ENCODE data around the gene OLFML2A. TPM values are rescaled to one million over a fixed set of nuclear protein-coding genes. Genes with fewer than 3 reads are reported as not detected.
A peak's percentile ranks its signal among the peaks of the same experiment; 100 is the strongest.

Gene OLFML2A
- total and polyA plus RNA-seq, 2 of the 13 experiments (the other 11 are each of a cell fraction or from before 2014, with no cell fraction given): 0.01 to 0.02 TPM

DNA sequence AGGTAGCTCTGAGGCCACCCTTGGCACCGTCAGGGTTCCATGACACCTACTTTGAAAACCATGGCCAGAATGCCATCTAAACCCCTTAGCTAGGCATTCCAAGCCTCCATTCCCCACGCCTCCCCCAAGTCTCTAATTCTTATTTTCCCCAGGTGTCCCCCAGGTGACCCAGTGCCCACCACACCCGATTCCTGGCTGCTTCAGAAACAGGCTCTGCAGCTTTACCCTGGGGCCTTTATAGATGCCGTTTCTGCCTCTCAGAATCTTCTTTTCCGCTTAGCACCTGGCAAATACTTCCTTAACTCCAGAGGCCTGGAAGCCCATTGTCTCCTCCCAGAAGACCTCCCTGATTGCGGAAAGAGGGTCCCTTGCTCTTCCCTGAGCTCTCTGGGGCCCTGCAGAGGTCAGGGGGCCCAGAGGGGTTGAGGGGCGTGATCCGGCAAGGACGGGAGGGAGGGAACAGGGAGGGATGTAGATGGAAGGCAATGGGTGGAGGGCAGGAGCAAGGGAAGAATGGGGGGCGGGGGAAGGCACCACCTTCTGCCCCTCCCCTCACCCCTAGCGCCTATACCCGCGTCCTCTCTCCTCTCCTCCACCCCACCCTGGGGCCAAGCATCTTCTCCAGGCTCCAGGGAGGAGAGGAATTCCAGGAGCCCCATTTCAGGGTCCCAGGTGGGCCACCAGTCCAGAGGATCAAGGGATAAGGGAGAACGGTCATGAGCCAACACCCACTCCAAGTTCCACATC, 64.3 kb downstream of the OLFML2A start:
- 32% methylated on average over 13 of the region's 14 CpGs for WGBS (ENCODE audit: low lambda C conversion rate)
- Histone ChIP-seq H3K9me3 (ENCODE audit: low read length) (no peaks in the 10 kb centered on the region), H3K9ac (ENCODE audit: insufficient read depth, low read depth, low read length) (no peak overlapping the region), H2AFZ (ENCODE audit: low read length) (no peak overlapping the region), H3K27me3 (ENCODE audit: control insufficient read depth in 1 of 2, insufficient read depth in 2 of 2, low read length in 2 of 2) (no peaks in the 10 kb centered on the region; a peak in 1 of 5 replicates), H3K36me3 (replicated peaks in 1 of 2; ENCODE audit: control insufficient read depth in 1 of 2, insufficient read depth in 2 of 2, low read length in 2 of 2) (no peaks in the 10 kb centered on the region), H3K79me2 (ENCODE audit: insufficient read depth, low read length) (no peaks in the 10 kb centered on the region), H3K4me3 (replicated peaks in 1 of 3; ENCODE audit: insufficient read depth in 1 of 3, low read depth in 2 of 3, low read length in 3 of 3) (peak overlapping the region in 1 of 3 experiments; percentile 60; a peak in 1 of 6 replicates), H3K27ac (ENCODE audit: extremely low read length, insufficient read depth, low read length) (no peak overlapping the region), H3K4me2 (ENCODE audit: low read depth, low read length) (peak overlapping the region; percentile 70; the same call in 1 of the 2 replicates), H3K4me1 (ENCODE audit: insufficient read depth, low read length) (peaks cover 39% of the 10 kb centered on the region), H4K20me1 (ENCODE audit: insufficient read depth, low read length) (no peaks in the 10 kb centered on the region)
- ATAC-seq (no peak), DNase-seq (ENCODE audit: low spot score) (no peak), FAIRE-seq (no peak)
- TF ChIP-seq NPAS2 (CRISPR knock-in tag; IDR thresholded peaks at IDR 0.05; ENCODE audit: borderline replicate concordance) (no peak), KAT7 (CRISPR knock-in tag; IDR thresholded peaks at IDR 0.05; ENCODE audit: borderline replicate concordance) (no peak), REL (CRISPR knock-in tag; conservative IDR thresholded peaks at IDR 0.05) (no peak), ZNF329 (CRISPR knock-in tag; IDR thresholded peaks at IDR 0.05; ENCODE audit: low read depth) (no peak), ISL2 (CRISPR knock-in tag; IDR thresholded peaks at IDR 0.05) (no peak), ELF1 (CRISPR knock-in tag; IDR thresholded peaks at IDR 0.05) (no peak), ZNF780A (CRISPR knock-in tag; IDR thresholded peaks at IDR 0.05) (no peak), PAF1 (CRISPR knock-in tag; IDR thresholded peaks at IDR 0.05) (no peak), TBP (CRISPR knock-in tag; IDR thresholded peaks at IDR 0.05) (no peak), MYC (CRISPR knock-in tag; IDR thresholded peaks at IDR 0.05; ENCODE audit: borderline replicate concordance) (no peak), ZSCAN22 (CRISPR knock-in tag; IDR thresholded peaks at IDR 0.05) (no peak), ZNF136 (CRISPR knock-in tag; IDR thresholded peaks at IDR 0.05; ENCODE audit: low read depth) (no peak), ZNF609 (CRISPR knock-in tag; IDR thresholded peaks at IDR 0.05; ENCODE audit: borderline replicate concordance) (no peak), ZNF564 (CRISPR knock-in tag; IDR thresholded peaks at IDR 0.05) (no peak)
- TF ChIP-seq, protein P1, sequence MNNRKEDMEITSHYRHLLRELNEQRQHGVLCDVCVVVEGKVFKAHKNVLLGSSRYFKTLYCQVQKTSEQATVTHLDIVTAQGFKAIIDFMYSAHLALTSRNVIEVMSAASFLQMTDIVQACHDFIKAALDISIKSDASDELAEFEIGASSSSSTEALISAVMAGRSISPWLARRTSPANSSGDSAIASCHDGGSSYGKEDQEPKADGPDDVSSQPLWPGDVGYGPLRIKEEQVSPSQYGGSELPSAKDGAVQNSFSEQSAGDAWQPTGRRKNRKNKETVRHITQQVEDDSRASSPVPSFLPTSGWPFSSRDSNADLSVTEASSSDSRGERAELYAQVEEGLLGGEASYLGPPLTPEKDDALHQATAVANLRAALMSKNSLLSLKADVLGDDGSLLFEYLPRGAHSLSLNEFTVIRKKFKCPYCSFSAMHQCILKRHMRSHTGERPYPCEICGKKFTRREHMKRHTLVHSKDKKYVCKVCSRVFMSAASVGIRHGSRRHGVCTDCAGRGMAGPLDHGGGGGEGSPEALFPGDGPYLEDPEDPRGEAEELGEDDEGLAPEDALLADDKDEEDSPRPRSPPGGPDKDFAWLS (CRISPR knock-in tag; IDR thresholded peaks at IDR 0.05; ENCODE audit: borderline replicate concordance): no peak
- POLR2A ChIA-PET: interaction anchor here (0.9 to 2.0 kb wide), 3 partner anchors 10 to 21 kb away, joined by 3 to 5 read pairs (median 4); partner anchors contain the start of genes ARPC5L and RPL35
- in situ Hi-C loops (cut with HindIII; ENCODE audit: extremely low pct_ligation_motif_present, low pct_unique_long_range_greater_than_20kb): loop anchor here (10.0 kb wide), 1 partner anchor 46 kb away; no protein-coding TSS in a partner anchor
- intact Hi-C loops (cut with micrococcal nuclease; ENCODE audit: unreplicated experiment): no loop called here
- CTCF ChIA-PET (ENCODE audit: low intra/inter-chr PET ratio, low total read pairs): interaction anchor here (1.2 to 2.8 kb wide), 4 partner anchors 8 to 69 kb away, joined by 3 to 16 read pairs (median 10); partner anchors contain the start of gene WDR38
- no TSS peak for BruUV-seq (replicated peaks)

Measured in HepG2 (cell line).